Sigmoid colon (tissue), 4 donors: Measurements from ENCODE around the gene TEX55.

Source experiments
- EP300 ChIP-seq, 4 donors: sonication (generic); formaldehyde crosslinking; IDR thresholded peaks; one replicate each; pipeline ENCODE4 v1.6.1; 2017; ENCODE audit warnings: antibody characterized with exemption in 4 of 4
- POLR2A ChIP-seq, 2 donors: fragments of 450-650 bp; IDR thresholded peaks; one replicate each; pipeline ENCODE4 v1.6.1; 2016; ENCODE audit warnings: antibody characterized with exemption in 2 of 2, mild to moderate bottlenecking in 2 of 2, moderate library complexity in 2 of 2
- TF ChIP-seq, protein P1 (sequence below), 4 experiments: fragments of 450-650 bp in 3 of 4; fragments of 200-600 bp in 1 of 4; IDR thresholded peaks; one replicate each; pipeline ENCODE4 v1.5.1; 2016 to 2019; ENCODE audit warnings: antibody characterized with exemption in 4 of 4, mild to moderate bottlenecking in 3 of 4, moderate library complexity in 2 of 4

DNA sequence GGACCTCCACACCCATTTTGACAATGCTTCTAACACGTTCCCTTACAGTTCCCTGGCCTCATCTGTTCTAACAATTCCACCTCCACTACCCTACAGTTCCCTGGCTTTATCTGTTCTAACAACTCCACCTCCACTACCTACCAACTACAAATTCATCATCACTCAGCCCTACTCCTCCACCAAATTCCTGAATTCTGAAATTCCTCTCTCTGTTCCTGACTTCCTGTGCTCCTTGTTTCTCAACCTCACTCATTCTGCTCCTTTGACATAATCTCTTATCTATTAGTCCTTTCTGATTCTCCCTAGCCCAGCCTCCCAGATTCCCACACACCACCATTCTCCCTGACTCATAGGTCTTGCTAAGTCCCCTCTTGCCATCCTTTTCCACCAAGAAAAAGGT lies 49.9 kb downstream of the TEX55 start:
- TF ChIP-seq, protein P1, sequence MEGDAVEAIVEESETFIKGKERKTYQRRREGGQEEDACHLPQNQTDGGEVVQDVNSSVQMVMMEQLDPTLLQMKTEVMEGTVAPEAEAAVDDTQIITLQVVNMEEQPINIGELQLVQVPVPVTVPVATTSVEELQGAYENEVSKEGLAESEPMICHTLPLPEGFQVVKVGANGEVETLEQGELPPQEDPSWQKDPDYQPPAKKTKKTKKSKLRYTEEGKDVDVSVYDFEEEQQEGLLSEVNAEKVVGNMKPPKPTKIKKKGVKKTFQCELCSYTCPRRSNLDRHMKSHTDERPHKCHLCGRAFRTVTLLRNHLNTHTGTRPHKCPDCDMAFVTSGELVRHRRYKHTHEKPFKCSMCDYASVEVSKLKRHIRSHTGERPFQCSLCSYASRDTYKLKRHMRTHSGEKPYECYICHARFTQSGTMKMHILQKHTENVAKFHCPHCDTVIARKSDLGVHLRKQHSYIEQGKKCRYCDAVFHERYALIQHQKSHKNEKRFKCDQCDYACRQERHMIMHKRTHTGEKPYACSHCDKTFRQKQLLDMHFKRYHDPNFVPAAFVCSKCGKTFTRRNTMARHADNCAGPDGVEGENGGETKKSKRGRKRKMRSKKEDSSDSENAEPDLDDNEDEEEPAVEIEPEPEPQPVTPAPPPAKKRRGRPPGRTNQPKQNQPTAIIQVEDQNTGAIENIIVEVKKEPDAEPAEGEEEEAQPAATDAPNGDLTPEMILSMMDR (IDR thresholded peaks at IDR 0.05) = no peak
- no peak for TF ChIP-seq POLR2A (IDR thresholded peaks at IDR 0.05)
- no peak for TF ChIP-seq EP300 (IDR thresholded peaks at IDR 0.05)
